Adrenal gland (tissue), 5 donors: ENCODE data around the gene OSBP2.

Experiments used
- POLR2A ChIP-seq, 2 donors: fragments of 450-650 bp; IDR thresholded peaks; one replicate each; pipeline ENCODE4 v1.6.1; 2017; ENCODE audit warnings: antibody characterized with exemption in 2 of 2, mild to moderate bottlenecking in 2 of 2, moderate library complexity in 1 of 2
- TF ChIP-seq, protein P1 (sequence below), 6 experiments: fragments of 450-650 bp in 4 of 6; fragments of 200-600 bp in 2 of 6; sonication (generic) in 1 of 6; IDR thresholded peaks; 1 replicate in 5 of 6; 2 replicates in 1 of 6; pipeline versions ENCODE4 v1.5.1 to v1.8.0; 2016 to 2021; ENCODE audit warnings: antibody characterized with exemption in 6 of 6, mild to moderate bottlenecking in 2 of 6, moderate library complexity in 1 of 6
- donor health status: DM: no; HTN: no; CAD: no.

DNA sequence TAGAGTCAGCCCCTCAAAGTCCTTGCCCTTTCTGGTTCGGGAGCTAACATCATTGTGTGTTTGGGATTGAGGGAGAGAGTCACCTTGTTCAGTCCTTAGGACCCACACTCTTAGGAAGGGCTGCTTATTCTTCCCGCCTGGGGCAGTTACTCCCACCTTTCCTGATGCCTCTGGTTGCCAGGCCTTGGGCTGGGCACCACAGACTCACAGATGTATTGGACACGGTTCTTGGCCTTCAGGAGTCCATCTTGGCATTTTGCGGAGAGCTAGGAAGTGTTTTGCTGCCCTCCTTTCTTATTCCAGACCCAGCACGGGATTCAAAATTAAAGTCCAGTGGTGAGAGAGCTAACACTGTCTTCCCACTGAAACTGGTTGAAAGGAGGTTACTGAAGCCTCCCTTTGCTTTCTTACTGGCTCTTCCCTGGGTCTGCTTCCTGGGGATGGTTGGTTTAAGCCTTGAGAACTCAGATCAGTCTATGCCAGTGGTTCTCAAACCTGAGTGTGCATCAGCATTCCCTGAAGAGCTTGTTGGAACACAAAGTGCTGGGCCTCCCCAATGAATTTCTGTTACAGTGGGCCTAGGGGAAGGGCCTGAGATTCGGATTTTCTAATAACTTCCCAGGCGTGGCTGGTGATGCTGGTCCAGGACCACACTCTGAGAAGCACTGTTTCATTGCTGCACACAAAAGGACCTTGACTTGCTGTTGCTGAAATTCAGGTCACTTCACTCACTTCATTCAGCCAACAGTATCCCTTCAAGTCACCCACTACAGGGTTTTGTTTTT lies 1.4 kb downstream of the OSBP2 start:
- TF ChIP-seq, protein P1, sequence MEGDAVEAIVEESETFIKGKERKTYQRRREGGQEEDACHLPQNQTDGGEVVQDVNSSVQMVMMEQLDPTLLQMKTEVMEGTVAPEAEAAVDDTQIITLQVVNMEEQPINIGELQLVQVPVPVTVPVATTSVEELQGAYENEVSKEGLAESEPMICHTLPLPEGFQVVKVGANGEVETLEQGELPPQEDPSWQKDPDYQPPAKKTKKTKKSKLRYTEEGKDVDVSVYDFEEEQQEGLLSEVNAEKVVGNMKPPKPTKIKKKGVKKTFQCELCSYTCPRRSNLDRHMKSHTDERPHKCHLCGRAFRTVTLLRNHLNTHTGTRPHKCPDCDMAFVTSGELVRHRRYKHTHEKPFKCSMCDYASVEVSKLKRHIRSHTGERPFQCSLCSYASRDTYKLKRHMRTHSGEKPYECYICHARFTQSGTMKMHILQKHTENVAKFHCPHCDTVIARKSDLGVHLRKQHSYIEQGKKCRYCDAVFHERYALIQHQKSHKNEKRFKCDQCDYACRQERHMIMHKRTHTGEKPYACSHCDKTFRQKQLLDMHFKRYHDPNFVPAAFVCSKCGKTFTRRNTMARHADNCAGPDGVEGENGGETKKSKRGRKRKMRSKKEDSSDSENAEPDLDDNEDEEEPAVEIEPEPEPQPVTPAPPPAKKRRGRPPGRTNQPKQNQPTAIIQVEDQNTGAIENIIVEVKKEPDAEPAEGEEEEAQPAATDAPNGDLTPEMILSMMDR (IDR thresholded peaks at IDR 0.05): no peak
- TF ChIP-seq POLR2A (IDR thresholded peaks at IDR 0.05): no peak
